H1 (cell line): ENCODE results near the gene NOS3. TPM values are rescaled to one million over a fixed set of nuclear protein-coding genes. Genes with fewer than 3 reads are reported as not detected.

Experiments used
- CTCF ChIA-PET: fragments of 300-600 bp; sonication (Branson Sonifier 250); formaldehyde crosslinking; loops from one replicate; lab custom pipeline; 2021; ENCODE audit not compliant: partially characterized antibody; lab: Charles Lee
- POLR2A ChIA-PET: fragments of 300-600 bp; sonication (Branson Sonifier 250); formaldehyde crosslinking; loops from one replicate; lab custom pipeline; 2021; ENCODE audit warnings: inconsistent platforms; ENCODE audit not compliant: partially characterized antibody; lab: Charles Lee
- DNase-seq, 2 experiments: peaks; one replicate each; pipeline versions ENCODE4 v3.0.0 to v3.0.0-alpha.2; 2010 to 2022; ENCODE audit warnings: low spot score in 2 of 2, low read depth in 1 of 2, mixed read lengths in 1 of 2
- FAIRE-seq: peaks from 2 replicates; lab custom pipeline; 2011; peaks lifted over from hg19 to GRCh38; lab: Jason Lieb, UNC
- H2AFZ ChIP-seq: 2 replicates; pipeline ENCODE4 v1.8.1; 2012; ENCODE audit warnings: low read length, inconsistent platforms
- H2AK5ac ChIP-seq: 2 replicates; pipeline ENCODE4 v1.6.1; 2013; ENCODE audit warnings: low read depth, low read length
- H2BK120ac ChIP-seq: replicated peaks from 2 replicates; pipeline ENCODE3; 2013; ENCODE audit warnings: low read depth, low read length, inconsistent platforms
- H2BK12ac ChIP-seq: 2 replicates; pipeline ENCODE4 v1.6.1; 2013; ENCODE audit warnings: low read depth, low read length
- H2BK15ac ChIP-seq: 2 replicates; pipeline ENCODE4 v1.6.1; 2013; ENCODE audit warnings: low read length
- H2BK20ac ChIP-seq: 2 replicates; pipeline ENCODE4 v1.6.1; 2013; ENCODE audit warnings: low read length
- H2BK5ac ChIP-seq: 2 replicates; pipeline ENCODE4 v1.6.1; 2013; ENCODE audit warnings: low read depth, low read length
- H3K14ac ChIP-seq: 2 replicates; pipeline ENCODE4 v1.6.1; 2013; ENCODE audit warnings: inconsistent platforms; ENCODE audit not compliant: insufficient read length
- H3K18ac ChIP-seq: 2 replicates; pipeline ENCODE4 v1.6.1; 2013; ENCODE audit warnings: low read length; ENCODE audit errors: extremely low read depth
- H3K23ac ChIP-seq: 2 replicates; pipeline ENCODE4 v1.6.1; 2013; ENCODE audit warnings: inconsistent platforms; ENCODE audit not compliant: insufficient read length
- H3K23me2 ChIP-seq: 2 replicates; pipeline ENCODE4 v1.6.1; 2013; ENCODE audit warnings: low read depth, low read length
- H3K27ac ChIP-seq: 2 replicates; pipeline ENCODE4 v1.6.1; 2011; ENCODE audit warnings: low read depth, low read length, inconsistent platforms
- H3K27me3 ChIP-seq, 4 experiments: replicated peaks in 1 of 4; 1 replicate in 1 of 4; 2 replicates in 3 of 4; pipeline versions ENCODE4 v1.6.1 to v1.8.1; 2011 to 2013; ENCODE audit warnings: low read length in 3 of 4, mild to moderate bottlenecking in 3 of 4, inconsistent platforms in 2 of 4, mixed read lengths in 2 of 4, moderate library complexity in 1 of 4; ENCODE audit not compliant: control insufficient read depth in 3 of 4, insufficient read depth in 3 of 4; ENCODE audit errors: extremely low read depth in 1 of 4
- H3K36me3 ChIP-seq, 4 experiments: 2 replicates each; pipeline versions ENCODE4 v1.6.1 to v1.8.1; 2011 to 2013; ENCODE audit warnings: mild to moderate bottlenecking in 4 of 4, low read length in 3 of 4, moderate library complexity in 2 of 4, control low read depth in 1 of 4, inconsistent platforms in 1 of 4; ENCODE audit not compliant: insufficient read depth in 4 of 4, control insufficient read depth in 2 of 4
- H3K4ac ChIP-seq: replicated peaks from 2 replicates; pipeline ENCODE3; 2013; ENCODE audit warnings: low read length, low read depth, mixed read lengths, inconsistent platforms; ENCODE audit not compliant: insufficient read length
- H3K4me1 ChIP-seq, 4 experiments: replicated peaks in 1 of 4; 1 replicate in 1 of 4; 2 replicates in 3 of 4; pipeline versions ENCODE4 v1.6.1 to v1.8.1; 2011 to 2013; ENCODE audit warnings: low read length in 3 of 4, inconsistent platforms in 2 of 4, mixed read lengths in 1 of 4; ENCODE audit not compliant: insufficient read depth in 4 of 4, control insufficient read depth in 3 of 4
- H3K4me2 ChIP-seq, 2 experiments: 2 replicates each; pipeline versions ENCODE4 v1.6.1 to v1.8.1; 2011 to 2013; ENCODE audit warnings: low read depth in 2 of 2, low read length in 2 of 2, control low read depth in 1 of 2, inconsistent platforms in 1 of 2, mild to moderate bottlenecking in 1 of 2; ENCODE audit not compliant: insufficient read depth in 1 of 2
- H3K4me3 ChIP-seq, 4 experiments: fragments of 200-600, 300-600 bp in 1 of 4; sonication (generic), shearing (Covaris generic), sonication (Bioruptor Twin) in 1 of 4; 2 replicates each; pipeline versions ENCODE4 v1.5.1 to v1.8.1; 2011 to 2016; ENCODE audit warnings: low read length in 4 of 4, low read depth in 3 of 4, control low read depth in 2 of 4, inconsistent platforms in 2 of 4, mild to moderate bottlenecking in 2 of 4, mixed read lengths in 1 of 4, moderate library complexity in 1 of 4; ENCODE audit not compliant: insufficient read depth in 2 of 4; ENCODE audit errors: extremely low read depth in 1 of 4
- H3K56ac ChIP-seq: replicated peaks from 2 replicates; pipeline ENCODE3; 2013; ENCODE audit warnings: low read depth, mild to moderate bottlenecking, mixed read lengths, low read length, inconsistent platforms; ENCODE audit not compliant: insufficient read length
- H3K79me1 ChIP-seq: 2 replicates; pipeline ENCODE4 v1.6.1; 2013; ENCODE audit warnings: low read depth, low read length, control low read depth
- H3K79me2 ChIP-seq, 2 experiments: 2 replicates each; pipeline versions ENCODE4 v1.6.1 to v1.8.1; 2012 to 2013; ENCODE audit warnings: low read length in 2 of 2, mild to moderate bottlenecking in 2 of 2, inconsistent platforms in 1 of 2; ENCODE audit not compliant: insufficient read depth in 2 of 2, control insufficient read depth in 1 of 2
- H3K9ac ChIP-seq, 4 experiments: replicated peaks in 1 of 4; 1 replicate in 1 of 4; 2 replicates in 3 of 4; pipeline versions ENCODE4 v1.6.1 to v1.8.1; 2011 to 2013; ENCODE audit warnings: low read depth in 3 of 4, low read length in 3 of 4, control low read depth in 2 of 4, mild to moderate bottlenecking in 2 of 4, moderate library complexity in 2 of 4, inconsistent platforms in 1 of 4; ENCODE audit errors: extremely low read depth in 1 of 4
- H3K9me3 ChIP-seq, 2 experiments: 2 replicates each; pipeline versions ENCODE4 v1.6.1 to v1.8.1; 2012 to 2013; ENCODE audit warnings: mild to moderate bottlenecking in 2 of 2, moderate library complexity in 2 of 2, control low read depth in 1 of 2, inconsistent platforms in 1 of 2, low read depth in 1 of 2, low read length in 1 of 2, mixed read lengths in 1 of 2; ENCODE audit not compliant: insufficient read depth in 2 of 2
- H4K20me1 ChIP-seq, 2 experiments: replicated peaks in 1 of 2; 2 replicates each; pipeline versions ENCODE3 to v1.8.1; 2011 to 2013; ENCODE audit warnings: inconsistent platforms in 2 of 2, low read length in 2 of 2, mild to moderate bottlenecking in 1 of 2; ENCODE audit not compliant: insufficient read depth in 2 of 2, control insufficient read depth in 1 of 2
- H4K5ac ChIP-seq: 2 replicates; pipeline ENCODE4 v1.6.1; 2013; ENCODE audit warnings: low read length, low read depth, mixed read lengths, inconsistent platforms; ENCODE audit not compliant: insufficient read length
- H4K8ac ChIP-seq: 2 replicates; pipeline ENCODE4 v1.8.0; 2013; ENCODE audit warnings: mild to moderate bottlenecking, moderate library complexity, low read length, inconsistent platforms; ENCODE audit not compliant: insufficient read depth; ENCODE audit errors: extremely low read depth
- H4K91ac ChIP-seq: replicated peaks from 2 replicates; pipeline ENCODE3; 2013; ENCODE audit warnings: low read length, mixed read lengths, inconsistent platforms; ENCODE audit not compliant: insufficient read length
- FOSL1 ChIP-seq: IDR thresholded peaks from 2 replicates; pipeline ENCODE4 v1.6.1; 2011; ENCODE audit warnings: mild to moderate bottlenecking, low read depth, low read length, moderate library complexity; ENCODE audit not compliant: insufficient read depth
- GABPA ChIP-seq: IDR thresholded peaks from 2 replicates; pipeline ENCODE4 v1.6.1; 2011; ENCODE audit warnings: mild to moderate bottlenecking, low read length, moderate library complexity, borderline replicate concordance; ENCODE audit not compliant: insufficient read depth
- JUN ChIP-seq: IDR thresholded peaks from 2 replicates; pipeline ENCODE4 v1.6.1; 2011; ENCODE audit warnings: low read depth, mild to moderate bottlenecking, improper control_type of control experiment, low read length
- KDM1A ChIP-seq: fragments of 200-600, 300-600 bp; sonication (generic); IDR thresholded peaks from 2 replicates; pipeline ENCODE4 v1.7.1; 2016; ENCODE audit warnings: mild to moderate bottlenecking, low read length, borderline replicate concordance
- PHF8 ChIP-seq: fragments of 200-600 bp; sonication (generic); conservative IDR thresholded peaks from 2 replicates; pipeline ENCODE4 v1.7.1; 2012; ENCODE audit warnings: low read depth, mild to moderate bottlenecking, inconsistent platforms, low read length, moderate library complexity
- POLR2AphosphoS5 ChIP-seq: IDR thresholded peaks from 2 replicates; pipeline ENCODE4 v1.6.1; 2011; ENCODE audit warnings: low read depth, low read length
- RBBP5 ChIP-seq: IDR thresholded peaks from 2 replicates; pipeline ENCODE4 v1.7.1; 2012; ENCODE audit warnings: low read depth, mild to moderate bottlenecking, inconsistent platforms, low read length, moderate library complexity, borderline replicate concordance
- RFX5 ChIP-seq: IDR thresholded peaks from 2 replicates; pipeline ENCODE4 v1.6.1; 2011; ENCODE audit warnings: low read depth, low read length, improper control_type of control experiment, borderline replicate concordance
- RXRA ChIP-seq: IDR thresholded peaks from 2 replicates; pipeline ENCODE4 v1.6.1; 2011; ENCODE audit warnings: low read depth, mild to moderate bottlenecking, low read length, moderate library complexity; ENCODE audit not compliant: insufficient read depth
- SIX5 ChIP-seq: IDR thresholded peaks from 2 replicates; pipeline ENCODE4 v1.6.1; 2011; ENCODE audit warnings: mild to moderate bottlenecking, low read depth, low read length
- WGBS, 2 experiments: shearing (Covaris generic) in 1 of 2; methylation state at CpG; one replicate each; pipeline versions ENCODE4 v1.1.6 to v1.1.7; 2013 to 2015; ENCODE audit warnings: low lambda C conversion rate in 2 of 2, mixed read lengths in 2 of 2, inconsistent platforms in 1 of 2, low coverage in 1 of 2, missing lambda C conversion rate in 1 of 2; ENCODE audit not compliant: insufficient replicate concordance in 2 of 2, insufficient coverage in 1 of 2, insufficient read length in 1 of 2; ENCODE audit errors: extremely low coverage in 1 of 2, missing lambda C conversion rate in 1 of 2; 5-methylcytosine and 5-hydroxymethylcytosine counted together
- polyA plus RNA-seq, 7 experiments: library from polyadenylated mRNA; depleted of rRNA in 3 of 7; stranded (reverse) in 5 of 7; unstranded in 2 of 7; fragments of >200 nt in 5 of 7; fragments of 200-250 nt in 2 of 7; gene quantifications; 1 replicate in 5 of 7; 2 replicates in 1 of 7; 4 replicates in 1 of 7; pipeline versions ENCODE4 v1.2.1 to v1.2.3, GENCODE V29; 2011 to 2013; ENCODE audit warnings: missing spikeins in 2 of 7, mixed read lengths in 2 of 7
- total RNA-seq: library from RNA; stranded (reverse); fragmentation: NEBNext Ultra II Directional; extraction: Animal tissue kit (Norgen Biotek cat#: 25700); gene quantifications from 2 replicates; pipeline ENCODE4 v1.2.1, GENCODE V29; 2021
- TF ChIP-seq, protein P1 (sequence below): IDR thresholded peaks from 2 replicates; pipeline ENCODE4 v1.6.1; 2011; ENCODE audit warnings: low read length, improper control_type of control experiment

Gene NOS3
- total and polyA plus RNA-seq, 2 of the 8 experiments (the other 6 are each of a cell fraction or from before 2014, with no cell fraction given), result 4.4 to 16.2 TPM

DNA sequence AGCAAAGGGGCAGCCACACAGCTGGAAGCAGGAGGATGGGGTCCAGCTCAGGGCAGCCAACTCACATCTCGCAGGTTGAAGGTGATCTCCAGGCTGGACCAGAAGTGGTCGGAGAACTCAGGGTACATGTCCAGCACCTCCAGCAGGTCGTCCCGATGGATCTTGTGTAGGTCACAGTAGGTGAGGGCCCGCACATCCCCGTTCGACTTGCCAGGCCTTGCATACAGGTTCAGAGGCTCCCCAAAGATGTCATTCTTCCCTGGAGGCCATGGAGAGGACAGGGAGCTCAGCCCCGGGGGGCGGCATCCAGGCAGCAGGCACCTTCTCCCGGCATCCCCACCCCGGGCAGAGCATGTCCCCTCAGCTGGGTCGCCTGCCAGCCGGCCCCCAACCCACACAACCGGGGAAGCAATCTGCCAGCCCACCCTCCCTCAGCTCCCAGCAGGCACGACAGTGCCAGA, 42.0 kb upstream of the NOS3 start:
- Histone ChIP-seq H3K18ac (peak overlapping the region; percentile 36; the same call in 1 of the 2 replicates), H4K91ac (no peak overlapping the region), H3K79me1 (no peaks in the 10 kb centered on the region), H3K9me3 (no peaks in the 10 kb centered on the region), H3K27ac (no peak overlapping the region), H3K9ac (no peak overlapping the region), H4K5ac (no peak overlapping the region), H4K20me1 (no peaks in the 10 kb centered on the region), H3K56ac (no peak overlapping the region), H2AFZ (no peak overlapping the region), H2BK120ac (no peak overlapping the region), H2BK12ac (peak overlapping the region; percentile 84; the same call in 1 of the 2 replicates), H3K4me2 (peak overlapping the region; percentile 41 to 44; a peak in 2 of 4 replicates), H2BK5ac (no peak overlapping the region), H4K8ac (peak overlapping the region; percentile 59; the same call in 1 of the 2 replicates), H3K27me3 (peaks cover 0 to 18% (median 13%) of the 10 kb centered on the region in 4 experiments; a peak in 5 of 7 replicates), H3K14ac (no peak overlapping the region), H3K79me2 (no peaks in the 10 kb centered on the region), H3K36me3 (no peaks in the 10 kb centered on the region), H2BK15ac (peak overlapping the region; percentile 92; the same call in 1 of the 2 replicates), H2AK5ac (no peak overlapping the region), H3K4me3 (peak overlapping the region in 1 of 4 experiments; percentile 36; a peak in 1 of 8 replicates), H2BK20ac (peak overlapping the region; percentile 80; the same call in 1 of the 2 replicates), H3K23ac (no peak overlapping the region), H3K23me2 (peaks cover 4% of the 10 kb centered on the region; the same call in 1 of the 2 replicates), H3K4me1 (peaks cover 0 to 36% (median 25%) of the 10 kb centered on the region in 4 experiments; a peak in 6 of 7 replicates), H3K4ac (peak overlapping the region; percentile 87)
- FAIRE-seq, result no peak
- no peak for DNase-seq
- POLR2A ChIA-PET, result interaction anchor here (1.0 to 1.5 kb wide), 3 partner anchors 8 to 30 kb away, joined by 3 to 4 read pairs (median 4); no protein-coding TSS in a partner anchor
- CTCF ChIA-PET, result interaction anchor here (0.6 to 3.1 kb wide), 17 partner anchors 9 to 163 kb away, joined by 3 to 15 read pairs (median 3); partner anchors contain the start of gene ABCB8
- 92% methylated on average over 12 of the region's 15 CpGs; no CpG with 5 or more reads in 1 of the 2 experiments for WGBS, 2 experiments
- TF ChIP-seq SIX5 (no peak), RXRA (no peak), RBBP5 (no peak), POLR2AphosphoS5 (no peak), RFX5 (no peak), JUN (no peak), PHF8 (no peak), KDM1A (no peak), FOSL1 (no peak), GABPA (no peak)
- TF ChIP-seq, protein P1, sequence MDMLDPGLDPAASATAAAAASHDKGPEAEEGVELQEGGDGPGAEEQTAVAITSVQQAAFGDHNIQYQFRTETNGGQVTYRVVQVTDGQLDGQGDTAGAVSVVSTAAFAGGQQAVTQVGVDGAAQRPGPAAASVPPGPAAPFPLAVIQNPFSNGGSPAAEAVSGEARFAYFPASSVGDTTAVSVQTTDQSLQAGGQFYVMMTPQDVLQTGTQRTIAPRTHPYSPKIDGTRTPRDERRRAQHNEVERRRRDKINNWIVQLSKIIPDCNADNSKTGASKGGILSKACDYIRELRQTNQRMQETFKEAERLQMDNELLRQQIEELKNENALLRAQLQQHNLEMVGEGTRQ, result no peak
